Kidney (tissue), 14 donors: ENCODE measurements around the gene UCK1. TPM values are rescaled to one million over a fixed set of nuclear protein-coding genes. Genes with fewer than 3 reads are reported as not detected.

Source experiments
- DNase-seq, 5 donors: peaks; one replicate each; pipeline ENCODE4 v3.0.0-alpha.2; 2013 to 2020
- FAIRE-seq: peaks from 2 replicates; lab custom pipeline; 2012; peaks lifted over from hg19 to GRCh38; lab: Jason Lieb, UNC
- H3K27ac ChIP-seq, 2 donors: one replicate each; pipeline ENCODE4 v1.7.0; 2013; ENCODE audit warnings: low read depth in 2 of 2, low read length in 2 of 2, inconsistent platforms in 1 of 2
- H3K27me3 ChIP-seq: one replicate; pipeline ENCODE4 v1.7.1; 2013; ENCODE audit warnings: low read length, inconsistent platforms; ENCODE audit not compliant: control insufficient read depth, insufficient read depth
- H3K36me3 ChIP-seq, 3 donors: one replicate each; pipeline versions ENCODE4 v1.7.0 to v1.7.1; 2013; ENCODE audit warnings: low read length in 3 of 3, control low read depth in 1 of 3, inconsistent platforms in 1 of 3; ENCODE audit not compliant: insufficient read depth in 3 of 3, control insufficient read depth in 2 of 3
- H3K4me1 ChIP-seq, 3 donors: one replicate each; pipeline versions ENCODE4 v1.7.0 to v1.7.1; 2013; ENCODE audit warnings: low read length in 3 of 3, inconsistent platforms in 1 of 3, low read depth in 1 of 3; ENCODE audit not compliant: control insufficient read depth in 2 of 3, insufficient read depth in 2 of 3
- H3K4me3 ChIP-seq, 3 donors: one replicate each; pipeline versions ENCODE4 v1.7.0 to v1.8.1; 2013; ENCODE audit warnings: low read length in 3 of 3, control low read depth in 1 of 3, inconsistent platforms in 1 of 3
- H3K9ac ChIP-seq, 3 donors: one replicate each; pipeline versions ENCODE4 v1.7.0 to v1.7.1; 2013; ENCODE audit warnings: low read length in 3 of 3, control low read depth in 1 of 3, inconsistent platforms in 1 of 3
- H3K9me3 ChIP-seq, 3 donors: one replicate each; pipeline versions ENCODE4 v1.7.0 to v1.7.1; 2013; ENCODE audit warnings: low read length in 3 of 3, control low read depth in 1 of 3, inconsistent platforms in 1 of 3; ENCODE audit not compliant: control insufficient read depth in 2 of 3, insufficient read depth in 1 of 3
- intact Hi-C: fragments of 100-400 bp; cut with DNase I; formaldehyde crosslinking; loops from one replicate; pipeline ENCODE4 v1.11.1; 2022
- polyA plus RNA-seq: library from polyadenylated mRNA; stranded (reverse); fragments of 350-450 nt; fragmentation: Illumina TruSeq; extraction: RNeasy Lipid Tissue Mini Kit (QIAGEN cat#74804); gene quantifications from one replicate; pipeline ENCODE4 v1.2.3, GENCODE V29; 2014; ENCODE audit warnings: low read depth, low replicate concordance; ENCODE audit not compliant: insufficient read depth
- total RNA-seq: library from RNA; stranded (reverse); fragmentation: NEBNext Ultra II Directional; extraction: Animal tissue kit (Norgen Biotek cat#: 25700); gene quantifications from one replicate; pipeline ENCODE4 v1.2.1, GENCODE V29; 2021
- TF ChIP-seq, protein P1 (sequence below): IDR thresholded peaks from 3 replicates; pipeline ENCODE4 v1.5.1; 2012; ENCODE audit warnings: mild to moderate bottlenecking, moderate library complexity, borderline replicate concordance; ENCODE audit not compliant: insufficient read depth; ENCODE audit errors: extremely low read depth
- donor health status: control.
- donor health status: control.
- donor health status: control.
- donor health status: control.
- donor health status: control.
- donor health status: DM: yes; HTN: yes; CAD: no.
- donor health status: Normal renal cell carcinoma (clear cell type).

UCK1 gene
- total and polyA plus RNA-seq, 2 donors from 2014 or later, result 31.3 to 34.6 TPM

- H3K36me3 ChIP-seq, result peaks cover 14 to 82% (median 77%) of the 10 kb centered on the region in 3 donors
- no peaks in the 10 kb centered on the region for H3K9me3 ChIP-seq
These were observed 40.5 kb downstream of the UCK1 start for GRCh38 chr9:131490514-131490913.

GRCh38 chr9:131487621-131488031 lies 43.4 kb downstream of the UCK1 start:
- intact Hi-C loops, result no loop called here
- H3K4me1 ChIP-seq, result no peaks in the 10 kb centered on the region
- no peak for FAIRE-seq
- H3K9ac ChIP-seq, result no peak overlapping the region
- H3K4me3 ChIP-seq, result no peak overlapping the region
- H3K27ac ChIP-seq, result no peak overlapping the region
- DNase-seq, result no peak
- H3K36me3 ChIP-seq, result peaks cover 16 to 89% (median 86%) of the 10 kb centered on the region in 3 donors
- TF ChIP-seq, protein P1, sequence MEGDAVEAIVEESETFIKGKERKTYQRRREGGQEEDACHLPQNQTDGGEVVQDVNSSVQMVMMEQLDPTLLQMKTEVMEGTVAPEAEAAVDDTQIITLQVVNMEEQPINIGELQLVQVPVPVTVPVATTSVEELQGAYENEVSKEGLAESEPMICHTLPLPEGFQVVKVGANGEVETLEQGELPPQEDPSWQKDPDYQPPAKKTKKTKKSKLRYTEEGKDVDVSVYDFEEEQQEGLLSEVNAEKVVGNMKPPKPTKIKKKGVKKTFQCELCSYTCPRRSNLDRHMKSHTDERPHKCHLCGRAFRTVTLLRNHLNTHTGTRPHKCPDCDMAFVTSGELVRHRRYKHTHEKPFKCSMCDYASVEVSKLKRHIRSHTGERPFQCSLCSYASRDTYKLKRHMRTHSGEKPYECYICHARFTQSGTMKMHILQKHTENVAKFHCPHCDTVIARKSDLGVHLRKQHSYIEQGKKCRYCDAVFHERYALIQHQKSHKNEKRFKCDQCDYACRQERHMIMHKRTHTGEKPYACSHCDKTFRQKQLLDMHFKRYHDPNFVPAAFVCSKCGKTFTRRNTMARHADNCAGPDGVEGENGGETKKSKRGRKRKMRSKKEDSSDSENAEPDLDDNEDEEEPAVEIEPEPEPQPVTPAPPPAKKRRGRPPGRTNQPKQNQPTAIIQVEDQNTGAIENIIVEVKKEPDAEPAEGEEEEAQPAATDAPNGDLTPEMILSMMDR, result no peak
- H3K27me3 ChIP-seq, result no peaks in the 10 kb centered on the region
- no peaks in the 10 kb centered on the region for H3K9me3 ChIP-seq

More at GRCh38 chr9:131490514-131490913, 40.5 kb downstream of the UCK1 start:
- Histone ChIP-seq H3K27me3 (no peaks in the 10 kb centered on the region), H3K4me3 (no peak overlapping the region), H3K9ac (no peak overlapping the region), H3K27ac (no peak overlapping the region), H3K4me1 (no peaks in the 10 kb centered on the region)
- intact Hi-C loops, result no loop called here
- TF ChIP-seq, protein P1, result no peak
- DNase-seq, result no peak
- FAIRE-seq, result no peak

DNA sequence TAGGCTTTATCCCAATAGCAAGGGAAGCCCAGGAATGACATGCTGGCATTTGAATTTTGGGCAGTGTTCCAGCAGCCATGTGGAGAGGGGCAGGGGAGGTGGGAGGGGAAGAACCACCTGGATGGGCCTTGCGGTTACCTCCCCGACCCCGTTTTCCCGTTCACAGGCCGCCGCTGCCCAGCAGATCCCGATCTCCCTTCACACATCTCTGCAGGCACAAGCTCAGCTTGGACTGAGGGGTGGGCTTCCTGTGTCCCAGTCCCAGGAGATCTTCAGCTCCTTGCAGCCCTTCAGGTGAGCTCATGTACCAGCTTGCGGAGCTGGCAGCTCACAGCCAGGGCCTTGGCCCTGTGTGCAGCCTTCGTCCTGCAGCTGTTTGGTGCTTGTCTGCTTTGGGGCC lies 44.1 kb downstream of the UCK1 start:
- Histone ChIP-seq H3K4me1 (no peaks in the 10 kb centered on the region), H3K36me3 (peaks cover 15 to 86% (median 86%) of the 10 kb centered on the region in 3 donors), H3K27me3 (no peaks in the 10 kb centered on the region), H3K4me3 (no peak overlapping the region), H3K27ac (no peak overlapping the region), H3K9me3 (no peaks in the 10 kb centered on the region), H3K9ac (no peak overlapping the region)
- intact Hi-C loops, result no loop called here
- FAIRE-seq, result no peak
- TF ChIP-seq, protein P1, result no peak
- no peak for DNase-seq
